ENCODE data around the gene CDH13.

The CDH13 gene

GRCh38 chr16:83797013-83797412 lies 1170.2 kb downstream of the CDH13 start:
- peak; percentile 10 for DNase-seq

GRCh38 chr16:83799336-83799735 lies 1172.6 kb downstream of the CDH13 start:
- no peak for DNase-seq

- no peak for DNase-seq
These were observed 1175.4 kb downstream of the CDH13 start for GRCh38 chr16:83802135-83802534.

GRCh38 chr16:83802554-83803205 lies 1175.9 kb downstream of the CDH13 start:
- no peak for DNase-seq

GRCh38 chr16:83803811-83804210 lies 1177.0 kb downstream of the CDH13 start:
- DNase-seq = no peak

GRCh38 chr16:83804366-83804765 lies 1177.6 kb downstream of the CDH13 start:
- DNase-seq = no peak

GRCh38 chr16:83806036-83806435 lies 1179.3 kb downstream of the CDH13 start:
- no peak for DNase-seq

- DNase-seq = no peak
These were observed 1180.0 kb downstream of the CDH13 start for GRCh38 chr16:83806731-83807130.

GRCh38 chr16:83807327-83807709 lies 1180.5 kb downstream of the CDH13 start:
- no peak for DNase-seq

- DNase-seq = peak; percentile 89
These were observed 1181.2 kb downstream of the CDH13 start, which contains the start of gene HSBP1 for GRCh38 chr16:83807710-83808572. Gene HSBP1 (plus strand): TSS chr16:83807978. CDS start chr16:83808077, 99 bp downstream.

- no peak for DNase-seq
These were observed 1181.8 kb downstream of the CDH13 start for GRCh38 chr16:83808573-83809014.

GRCh38 chr16:83809092-83809491 lies 1182.3 kb downstream of the CDH13 start:
- DNase-seq = no peak

- no peak for DNase-seq
These were observed 1184.1 kb downstream of the CDH13 start for GRCh38 chr16:83810901-83811300.

GRCh38 chr16:83813823-83814658 lies 1187.3 kb downstream of the CDH13 start:
- peak; percentile 77 for DNase-seq

- DNase-seq = no peak
These were observed 1187.9 kb downstream of the CDH13 start for GRCh38 chr16:83814659-83814985.

GRCh38 chr16:83817022-83817421 lies 1190.3 kb downstream of the CDH13 start:
- DNase-seq = no peak

GRCh38 chr16:83818276-83818675 lies 1191.5 kb downstream of the CDH13 start:
- DNase-seq = no peak

- no peak for DNase-seq
These were observed 1192.6 kb downstream of the CDH13 start for GRCh38 chr16:83819361-83819760.

- peak; percentile 40 for DNase-seq
These were observed 1199.6 kb downstream of the CDH13 start for GRCh38 chr16:83826146-83826913.

GRCh38 chr16:83830091-83830768 lies 1203.5 kb downstream of the CDH13 start:
- no peak for DNase-seq

GRCh38 chr16:83830769-83831455 lies 1204.1 kb downstream of the CDH13 start:
- no peak for DNase-seq

Data from NCI-H1092 treated with DMSO at 0.1 percent for 48 hours (cell line).